ENCODE data around the gene GNRHR.
"Not testable (repeated sequence)": the region's sequence is repeated elsewhere in the genome, so short reads cannot be mapped to it uniquely, and the experiment has no call there.

Gene GNRHR, protein sequence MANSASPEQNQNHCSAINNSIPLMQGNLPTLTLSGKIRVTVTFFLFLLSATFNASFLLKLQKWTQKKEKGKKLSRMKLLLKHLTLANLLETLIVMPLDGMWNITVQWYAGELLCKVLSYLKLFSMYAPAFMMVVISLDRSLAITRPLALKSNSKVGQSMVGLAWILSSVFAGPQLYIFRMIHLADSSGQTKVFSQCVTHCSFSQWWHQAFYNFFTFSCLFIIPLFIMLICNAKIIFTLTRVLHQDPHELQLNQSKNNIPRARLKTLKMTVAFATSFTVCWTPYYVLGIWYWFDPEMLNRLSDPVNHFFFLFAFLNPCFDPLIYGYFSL

DNA sequence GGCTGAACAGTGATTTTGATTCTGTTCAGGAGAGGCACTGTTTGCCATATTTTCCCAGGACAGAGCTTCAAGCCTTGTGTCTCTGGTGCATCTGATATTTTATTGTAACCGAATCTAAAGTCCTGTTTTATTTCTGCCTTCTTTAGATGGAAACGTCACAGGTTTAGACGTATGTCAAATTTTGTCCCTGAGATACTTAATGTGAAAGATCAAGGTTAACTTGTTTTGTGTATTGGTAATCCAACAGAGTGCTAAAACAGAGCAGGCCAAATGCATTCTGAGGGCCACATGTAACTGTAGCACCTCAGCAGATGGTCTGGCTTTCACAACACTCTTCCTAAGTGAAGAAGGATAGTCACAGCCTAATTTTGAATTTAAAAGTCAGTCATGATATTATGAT lies at the start of gene GNRHR:
Gene GNRHR, minus strand, starts transcription at position 101 of the 400 bp plus-strand sequence. Its CDS starts 53 bp downstream, at position 48.
- DNase-seq: no peak

DNA sequence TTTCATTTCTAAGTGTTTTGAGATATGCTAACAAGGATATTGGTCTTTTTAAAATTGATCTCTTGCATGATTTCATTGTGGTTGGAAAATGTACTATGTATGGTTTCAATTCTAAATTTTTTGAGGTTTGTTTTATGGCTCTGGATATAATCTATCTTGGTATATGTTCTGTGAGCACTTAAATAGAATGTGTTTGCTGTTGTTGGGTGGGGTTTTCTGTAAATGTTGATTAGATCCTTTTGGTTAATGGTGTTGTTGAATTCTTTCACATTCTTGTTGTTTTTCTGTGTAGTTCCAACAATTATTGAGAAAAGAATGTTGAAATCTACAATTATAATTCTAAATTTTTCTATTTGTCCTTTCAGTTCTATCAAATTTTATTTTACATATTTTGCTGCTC lies 42.6 kb upstream of the GNRHR start:
- no peak for DNase-seq

DNA sequence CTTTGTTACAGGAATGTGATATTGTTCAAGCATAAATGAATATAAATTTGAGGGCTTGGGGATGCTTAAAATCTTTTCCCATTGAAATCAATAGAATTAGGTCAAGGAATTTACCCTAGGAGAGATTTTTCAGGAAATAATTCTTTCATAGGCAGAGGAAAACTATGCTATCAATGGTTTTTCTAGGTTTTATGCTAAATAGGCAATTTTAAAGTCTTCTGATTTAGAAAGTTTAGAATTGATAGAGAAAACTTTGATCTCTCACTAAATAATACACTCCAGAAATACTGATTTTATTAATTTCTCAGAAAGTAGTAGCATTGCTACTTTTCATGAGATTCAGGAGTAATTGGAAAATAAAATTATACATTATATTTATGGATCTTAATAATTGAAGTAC lies 36.5 kb upstream of the GNRHR start:
- DNase-seq: no peak

DNA sequence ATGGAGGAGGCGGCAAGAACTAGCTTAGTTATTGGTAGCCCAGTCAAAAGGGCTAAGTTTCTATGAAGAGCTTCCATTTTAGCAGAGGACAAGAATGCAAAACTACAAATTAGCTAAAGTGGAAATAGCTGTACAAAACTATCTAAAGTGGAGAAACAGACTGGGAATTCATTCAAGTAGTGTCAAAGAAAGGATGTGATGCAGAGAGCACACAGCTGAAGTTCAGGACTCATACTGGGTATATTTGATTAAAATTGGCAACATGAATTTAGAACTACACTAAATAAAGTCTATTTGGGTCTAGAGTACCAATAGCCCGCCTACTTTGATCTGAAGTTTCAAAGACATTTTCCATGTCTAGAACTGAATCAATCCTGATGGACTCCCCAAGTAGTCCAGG lies 33.1 kb upstream of the GNRHR start:
- no peak for DNase-seq

DNA sequence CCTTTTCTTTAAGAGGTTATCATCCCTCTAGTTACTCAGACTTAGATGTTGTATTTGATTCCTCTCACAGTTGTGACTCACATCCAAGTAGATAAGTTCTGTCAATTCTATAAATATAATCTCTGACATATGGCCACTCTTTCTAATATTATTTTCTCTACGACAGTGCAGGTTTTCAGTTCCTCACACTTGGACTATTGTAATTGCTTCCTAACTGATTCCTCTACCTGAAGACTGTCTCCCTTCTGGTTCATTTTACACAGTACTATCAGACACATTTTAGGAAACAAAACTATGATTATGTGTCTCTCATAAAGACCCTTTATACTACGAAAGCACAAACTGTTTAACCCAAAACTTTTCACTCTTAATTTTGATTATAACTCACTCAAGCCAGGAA lies 31.3 kb upstream of the GNRHR start:
- DNase-seq: no peak

DNA sequence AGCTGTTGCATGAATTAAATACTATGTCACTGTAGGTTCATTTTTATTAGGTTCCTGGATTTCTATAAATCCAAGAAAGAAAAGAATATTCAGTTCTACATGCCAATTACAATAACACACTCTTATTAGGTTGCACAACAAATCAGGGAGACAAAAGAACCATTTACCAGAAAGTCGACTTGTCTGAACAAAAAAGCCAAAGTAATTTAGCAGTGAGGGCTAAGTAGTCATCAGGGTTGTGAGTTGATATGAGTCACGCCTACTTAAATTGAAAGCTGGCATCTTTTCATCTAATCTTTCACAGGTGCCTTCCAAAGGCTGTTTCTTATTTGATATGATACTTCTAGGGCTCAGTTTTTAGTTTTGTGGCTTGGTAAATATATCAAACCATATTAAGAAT lies 25.4 kb upstream of the GNRHR start:
- no peak for DNase-seq

DNA sequence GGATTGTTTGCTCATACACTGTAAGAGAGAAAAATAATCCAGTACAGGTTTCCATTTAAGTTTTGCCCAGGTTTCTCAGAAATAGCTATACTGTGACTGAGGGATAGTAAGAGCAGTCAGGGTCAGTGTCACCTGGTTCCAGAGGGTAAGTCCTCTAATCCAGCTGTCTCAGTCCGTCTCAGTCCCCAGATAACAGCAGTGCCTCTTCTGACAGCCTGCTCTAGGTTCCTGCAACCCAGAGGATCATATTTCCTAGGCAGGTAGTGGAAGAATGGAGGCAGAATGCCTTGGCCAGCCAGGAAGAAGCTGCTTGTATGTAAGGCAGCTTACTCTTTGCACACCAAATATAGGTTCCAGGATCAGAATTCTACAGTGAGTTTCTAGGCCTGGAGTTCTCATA lies 22.6 kb upstream of the GNRHR start:
- DNase-seq: no peak

DNA sequence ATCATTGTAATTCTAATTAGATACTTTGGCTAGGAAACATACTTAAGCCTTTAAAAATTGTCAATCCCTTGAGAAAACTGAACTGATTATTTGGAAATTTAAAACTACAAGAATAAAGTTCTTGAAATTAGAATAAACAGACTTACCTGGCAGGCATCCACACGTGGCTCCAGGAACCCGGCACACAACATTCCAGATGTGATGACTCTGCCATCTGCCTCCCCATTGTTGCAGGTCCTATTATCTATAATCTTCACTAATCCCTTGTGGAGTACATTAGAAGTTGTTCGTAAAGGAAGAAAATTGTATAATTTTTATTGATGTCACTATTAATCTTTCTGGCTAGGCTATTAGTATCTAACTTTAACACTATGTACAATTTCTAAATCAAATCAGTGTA lies 16.2 kb upstream of the GNRHR start:
- no peak for DNase-seq

DNA sequence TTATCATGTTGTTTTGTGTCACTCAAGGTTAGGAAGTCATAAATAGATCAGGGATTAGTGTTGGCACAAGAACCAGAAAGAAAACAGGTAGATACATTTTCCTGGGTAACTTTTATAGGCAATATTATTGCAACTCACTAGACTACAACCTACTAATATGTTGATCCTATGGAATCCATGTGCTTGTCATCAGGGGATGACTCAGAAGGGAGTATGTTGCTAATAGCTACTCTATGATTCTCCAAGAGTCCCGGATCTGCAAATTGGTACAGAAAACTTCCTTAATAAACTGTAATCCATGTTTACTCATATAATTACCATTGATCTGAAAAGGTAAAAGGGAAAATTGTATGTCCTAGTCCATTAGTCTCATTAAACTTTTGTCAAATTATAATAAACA lies 11.7 kb upstream of the GNRHR start:
- DNase-seq: peak in 1 of 3 donors; percentile 2

DNA sequence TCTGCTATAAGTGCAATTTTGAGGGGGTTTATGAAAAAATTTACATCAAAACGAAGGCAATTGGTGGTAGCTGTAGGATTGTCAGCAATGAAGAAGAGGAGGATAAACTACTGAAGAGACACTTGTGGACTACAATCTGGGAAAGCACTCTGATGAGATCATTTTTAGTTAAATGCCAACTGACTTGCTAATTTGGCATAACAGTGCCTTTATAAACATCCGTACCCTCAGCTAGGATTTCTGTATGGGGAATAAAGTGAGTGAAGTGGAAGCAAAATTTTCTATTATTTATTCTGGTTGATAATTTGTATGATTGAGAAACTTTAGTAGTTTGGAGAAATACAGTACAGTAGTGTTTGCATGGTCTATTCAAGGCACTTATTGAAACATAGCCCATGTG lies 11.2 kb upstream of the GNRHR start:
- DNase-seq: no peak

DNA sequence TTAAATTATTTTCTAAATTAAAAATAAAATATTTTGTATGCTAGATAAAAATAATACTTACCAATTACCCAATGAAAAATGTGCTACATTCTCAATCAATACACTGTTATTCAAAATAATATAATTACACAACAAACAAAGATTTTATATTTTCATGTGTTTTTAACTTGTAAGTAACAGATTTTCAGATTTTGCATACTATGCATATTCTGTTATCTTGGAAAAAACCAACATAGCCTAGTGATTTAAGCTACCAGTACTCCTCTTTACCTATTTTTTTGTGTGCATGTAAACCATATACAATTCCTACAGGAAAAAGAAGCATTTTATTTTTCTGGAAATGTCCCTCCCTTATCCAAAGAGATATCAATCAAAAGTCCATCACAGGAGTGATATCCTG lies 10.0 kb upstream of the GNRHR start:
- no peak for DNase-seq

DNA sequence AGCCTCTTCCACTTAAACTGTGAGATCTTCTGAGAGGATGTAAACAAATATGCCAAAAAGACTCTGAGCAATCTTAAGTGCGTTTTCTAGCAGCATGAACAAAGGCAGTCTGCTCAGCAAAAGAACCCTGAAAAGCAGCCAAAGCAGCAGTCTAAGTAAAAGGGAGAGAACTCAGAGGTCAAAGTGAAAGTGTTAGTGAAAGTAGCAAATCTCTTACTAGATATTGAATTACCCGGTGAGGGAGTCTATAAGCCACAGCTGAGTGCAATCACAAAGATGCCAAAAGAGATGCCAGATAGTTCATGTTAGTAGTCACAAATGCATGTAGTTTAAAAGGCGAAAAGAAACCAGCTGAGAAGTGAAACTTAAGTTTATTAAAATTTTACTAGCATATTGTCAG lies 7.9 kb upstream of the GNRHR start:
- peak in 1 of 3 donors; percentile 8 for DNase-seq

DNA sequence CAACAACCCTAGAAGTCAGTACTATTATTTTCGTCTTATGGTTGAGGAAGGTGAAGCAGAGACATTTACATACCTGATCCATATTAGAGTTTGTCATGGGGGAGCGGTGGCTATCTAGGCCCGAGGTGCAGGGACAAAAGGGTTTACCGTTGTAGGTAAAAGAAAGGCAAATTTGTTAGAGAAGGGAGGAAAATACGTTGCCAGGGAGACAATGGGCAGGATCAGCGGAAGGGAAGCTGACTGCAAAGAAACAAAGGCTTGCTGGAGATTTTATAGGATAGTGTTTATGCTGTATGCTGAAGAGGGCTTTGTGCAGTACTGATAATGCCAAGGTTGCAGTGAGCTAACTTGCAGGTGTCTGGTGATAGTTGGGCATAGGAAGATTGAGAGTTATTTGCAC lies 2.8 kb upstream of the GNRHR start:
- not testable (repeated sequence) for DNase-seq

DNA sequence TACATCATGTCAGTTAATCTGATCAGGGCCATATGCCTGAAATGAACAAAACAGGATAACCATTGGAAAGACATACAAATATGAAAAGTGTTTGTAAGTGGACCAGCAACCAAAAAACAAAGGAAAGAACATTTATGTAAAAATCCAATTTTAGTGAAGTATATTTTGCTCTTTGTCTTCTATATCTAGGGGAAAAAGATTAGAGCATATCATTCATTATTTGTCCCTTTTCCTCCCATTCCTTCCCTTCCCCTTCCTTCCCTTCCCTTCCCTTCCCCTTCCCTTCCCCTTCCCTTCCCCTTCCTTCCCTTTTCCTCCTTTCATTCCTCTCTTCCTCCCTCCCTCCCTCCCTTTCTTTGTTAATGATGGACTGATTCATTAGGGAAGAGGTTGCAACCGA lies 1.8 kb upstream of the GNRHR start:
- no peak for DNase-seq

DNA sequence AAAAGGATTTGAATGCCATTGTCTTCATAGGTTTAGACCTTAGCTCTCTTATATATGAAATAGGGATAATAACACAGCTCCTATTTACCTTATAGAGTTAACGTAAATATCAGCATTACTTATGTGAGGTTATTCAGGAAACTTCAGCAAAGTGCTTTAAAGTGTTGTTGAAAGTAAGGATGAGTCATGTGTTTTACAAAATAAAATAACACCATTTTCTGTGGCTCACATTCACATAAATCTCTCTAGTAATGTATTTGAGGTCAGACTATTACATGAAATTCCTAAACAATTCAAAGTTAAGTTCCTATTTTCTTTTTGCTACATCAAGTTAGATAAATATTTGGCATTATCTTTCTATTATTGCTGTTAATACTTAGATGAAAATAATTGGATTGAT lies 2.9 kb downstream of the GNRHR start:
- no peak for DNase-seq

DNA sequence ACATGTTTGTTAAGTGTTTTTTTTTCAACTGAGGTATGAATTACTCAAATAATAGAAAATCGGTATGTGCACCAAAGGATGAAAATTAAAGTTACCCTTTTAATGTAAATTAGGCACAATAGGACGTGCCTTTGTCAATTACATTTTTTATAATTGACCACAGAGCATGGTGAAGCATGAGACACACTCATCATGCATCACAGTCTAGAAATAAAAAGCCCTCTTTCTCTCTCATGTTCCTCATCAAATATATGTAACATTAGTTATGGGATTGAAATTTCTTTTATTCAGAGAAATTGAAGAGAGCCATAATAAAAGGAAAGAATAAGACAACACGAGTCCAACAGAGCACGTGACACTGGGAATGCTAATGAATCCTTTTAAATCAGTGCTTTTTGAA lies 3.5 kb downstream of the GNRHR start:
- DNase-seq: no peak

DNA sequence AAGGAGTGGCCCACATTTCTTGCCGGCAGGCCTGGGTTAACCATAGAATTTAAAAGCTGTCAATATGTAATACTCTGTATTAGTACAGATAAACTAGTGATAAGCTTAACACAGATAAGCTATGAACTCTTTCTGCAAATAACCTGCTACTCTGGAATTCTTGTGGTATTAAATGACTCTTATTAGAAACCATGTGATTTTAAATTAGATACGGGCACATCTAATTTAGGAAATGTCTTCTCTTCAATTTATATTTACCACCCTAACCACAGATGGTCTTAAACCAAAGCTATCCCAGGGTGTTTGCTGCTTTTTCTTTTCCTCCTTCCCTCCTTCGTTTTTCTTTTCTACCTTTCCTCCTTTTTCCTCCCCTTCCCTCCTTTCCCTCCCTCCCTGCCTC lies 4.9 kb downstream of the GNRHR start:
- no peak for DNase-seq

DNA sequence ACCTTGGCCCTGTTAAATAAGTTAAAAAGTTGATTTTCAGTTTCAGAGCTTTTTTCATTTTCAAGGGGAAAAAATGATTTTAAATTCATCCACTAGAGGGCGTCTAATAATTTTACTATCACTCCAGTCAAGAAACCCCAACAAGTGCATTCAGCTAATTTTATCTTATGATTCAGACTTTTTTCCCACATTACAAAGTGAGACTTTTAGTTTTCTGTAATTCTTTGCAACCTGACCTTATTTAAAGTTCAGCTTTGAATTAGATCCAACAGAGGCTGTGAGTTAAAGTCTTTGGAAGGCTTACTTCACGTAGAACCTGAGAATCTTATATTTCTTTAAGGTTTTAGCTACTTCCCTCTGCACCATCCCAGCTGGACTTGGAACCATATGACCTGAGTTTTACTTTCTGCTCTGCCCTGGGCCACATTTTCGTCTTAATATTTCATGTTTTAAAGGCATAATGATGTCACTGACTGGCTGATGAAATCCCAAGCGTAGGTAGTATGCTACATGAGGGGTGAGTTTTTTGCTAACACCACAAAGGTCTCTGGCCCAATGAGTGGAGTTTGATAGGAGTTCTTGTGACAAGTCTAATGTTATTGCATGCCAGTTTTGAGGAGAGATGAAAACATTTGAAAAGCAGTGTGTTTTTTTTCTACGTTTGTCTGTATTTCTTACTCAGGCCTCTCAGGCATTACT lies 7.2 kb downstream of the GNRHR start:
- DNase-seq: peak; percentile 52 to 81 (median 81)

DNA sequence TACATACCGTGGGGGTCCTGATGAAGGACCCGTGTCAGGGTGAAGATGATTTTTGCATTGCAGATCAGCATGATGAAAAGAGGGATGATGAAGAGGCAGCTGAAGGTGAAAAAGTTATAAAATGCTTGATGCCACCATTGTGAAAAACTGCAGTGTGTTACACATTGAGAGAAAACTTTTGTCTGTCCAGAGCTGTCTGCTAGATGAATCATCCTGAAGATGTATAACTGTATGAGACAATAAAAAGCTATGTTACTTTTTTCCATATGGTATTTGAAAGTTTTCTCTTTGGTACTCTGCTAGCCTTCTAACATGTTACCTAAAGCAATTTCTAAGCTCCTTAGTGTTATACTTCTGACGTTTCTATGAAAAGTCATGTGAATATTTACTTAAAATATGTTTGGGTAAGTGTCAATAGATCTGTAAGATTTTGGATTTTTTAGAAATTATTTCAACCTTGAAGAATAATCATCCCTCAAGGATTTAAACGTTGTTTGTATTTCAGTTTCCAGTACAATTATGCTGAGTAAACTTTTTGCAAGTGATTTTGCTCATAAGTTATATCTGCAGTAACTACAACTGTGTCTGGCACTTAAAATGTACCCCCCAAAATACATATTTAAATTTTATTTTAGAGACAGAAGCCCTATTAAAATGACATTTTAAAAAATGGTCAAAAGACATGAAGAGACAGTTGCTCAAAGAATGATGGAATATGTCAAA lies 9.5 kb downstream of the GNRHR start:
- DNase-seq: no peak

DNA sequence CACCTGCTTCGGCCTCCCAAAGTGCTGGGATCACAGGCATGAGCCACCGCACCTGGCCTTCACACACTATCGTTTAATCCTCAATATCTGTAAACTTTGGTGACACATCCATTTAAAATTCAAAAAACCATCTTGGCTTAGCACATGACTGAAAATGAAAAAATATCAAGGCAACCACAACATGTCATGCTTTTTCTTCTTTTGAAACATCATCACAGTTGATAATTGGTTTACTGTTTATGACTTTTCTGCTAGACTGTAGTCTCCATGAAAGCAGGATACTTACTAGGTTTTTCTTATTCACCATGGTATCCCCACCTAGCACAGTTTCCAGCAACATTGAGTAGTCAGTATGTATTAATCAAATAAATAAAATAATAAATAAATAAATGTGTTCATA lies 11.0 kb downstream of the GNRHR start:
- no peak for DNase-seq

DNA sequence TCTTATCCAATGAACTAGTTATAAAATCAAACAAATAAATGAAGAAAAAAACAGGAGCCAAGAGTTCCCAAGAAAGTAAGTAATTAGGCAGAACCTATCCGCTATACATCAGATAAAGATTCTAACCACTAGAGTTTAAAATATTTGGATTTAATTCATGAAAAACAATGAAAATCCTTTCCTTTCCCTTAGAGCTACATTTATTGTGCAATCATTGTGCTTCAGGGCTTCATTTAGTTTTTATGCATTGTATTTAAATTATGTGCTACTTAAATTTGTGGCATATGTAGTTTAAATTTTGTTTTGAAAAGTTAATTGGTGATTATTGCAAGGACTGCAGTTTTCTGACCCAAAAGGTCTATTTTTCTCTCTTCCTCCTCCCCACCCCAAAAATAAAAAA lies 17.9 kb downstream of the GNRHR start:
- no peak for DNase-seq

DNA sequence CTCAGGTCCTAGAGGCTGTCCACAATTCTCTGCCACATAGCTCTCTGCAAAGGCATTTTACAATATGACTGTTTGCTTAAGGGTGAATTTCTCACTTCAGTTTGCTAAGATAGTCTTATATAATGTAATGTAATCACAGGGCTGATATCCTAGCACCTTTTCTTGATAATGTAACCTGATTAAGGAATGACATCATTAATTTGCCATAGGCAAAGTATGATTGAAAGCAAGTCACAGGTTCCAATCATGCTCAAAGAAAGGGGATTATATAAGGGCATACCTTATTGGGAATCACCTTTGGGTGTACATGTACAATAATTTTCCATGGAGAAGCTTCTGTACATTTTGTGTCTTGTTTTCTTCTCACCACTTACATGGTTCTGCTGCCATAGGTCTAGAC lies 18.9 kb downstream of the GNRHR start:
- no peak for DNase-seq

DNA sequence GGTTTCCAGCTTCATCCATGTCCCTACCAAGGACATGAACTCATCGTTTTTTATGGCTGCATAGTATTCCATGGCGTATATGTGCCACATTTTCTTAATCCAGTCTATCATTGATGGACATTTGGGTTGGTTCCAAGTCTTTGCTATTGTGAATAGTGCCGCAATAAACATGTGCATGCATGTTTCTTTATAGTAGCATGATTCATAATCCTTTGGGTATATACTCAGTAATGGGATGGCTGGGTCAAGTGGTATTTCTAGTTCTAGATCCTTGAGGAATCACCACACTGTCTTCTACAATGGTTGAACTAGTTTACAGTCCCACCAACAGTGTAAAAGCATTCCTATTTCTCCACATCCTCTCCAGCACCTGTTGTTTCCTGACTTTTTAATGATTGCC lies 23.7 kb downstream of the GNRHR start:
- not testable (repeated sequence) for DNase-seq

Measured in suppressor macrophage treated with lipopolysaccharide for 1 hour (primary cell).